T-helper 2 cell (primary cell): Measurements from ENCODE around the gene SLC2A13.
"Not testable (repeated sequence)": the region's sequence is repeated elsewhere in the genome, so short reads cannot be mapped to it uniquely, and the experiment has no call there.

Experiments
- DNase-seq, 5 experiments: peaks; one replicate each; pipeline versions ENCODE4 v3.0.0 to v3.0.0-alpha.2; 2012 to 2022

The SLC2A13 gene

GRCh38 chr12:40034156-40034555, 71.7 kb downstream of the SLC2A13 start:
- DNase-seq, result no peak

GRCh38 chr12:40033242-40033630, 72.6 kb downstream of the SLC2A13 start:
- DNase-seq, result no peak

GRCh38 chr12:40032433-40033241, 73.2 kb downstream of the SLC2A13 start:
- DNase-seq, result no peak

GRCh38 chr12:40031965-40032364, 73.9 kb downstream of the SLC2A13 start:
- DNase-seq, result no peak

- not testable (repeated sequence) for DNase-seq
Measured at GRCh38 chr12:40030970-40031369, 74.9 kb downstream of the SLC2A13 start.

GRCh38 chr12:40028296-40028695, 77.6 kb downstream of the SLC2A13 start:
- no peak for DNase-seq

GRCh38 chr12:40022850-40023249, 83.0 kb downstream of the SLC2A13 start:
- DNase-seq, result no peak

- no peak for DNase-seq
Measured at GRCh38 chr12:40020261-40020691, 85.6 kb downstream of the SLC2A13 start.

- no peak for DNase-seq
Measured at GRCh38 chr12:40017488-40017887, 88.4 kb downstream of the SLC2A13 start.

- DNase-seq, result no peak
Measured at GRCh38 chr12:40016980-40017379, 88.9 kb downstream of the SLC2A13 start.

GRCh38 chr12:40015881-40016280, 90.0 kb downstream of the SLC2A13 start:
- no peak for DNase-seq

- DNase-seq, result no peak
Measured at GRCh38 chr12:40015345-40015744, 90.5 kb downstream of the SLC2A13 start.

- DNase-seq, result no peak
Measured at GRCh38 chr12:40013847-40014246, 92.0 kb downstream of the SLC2A13 start.

- DNase-seq, result no peak
Measured at GRCh38 chr12:40013292-40013691, 92.6 kb downstream of the SLC2A13 start.

- DNase-seq, result no peak
Measured at GRCh38 chr12:40012711-40013110, 93.2 kb downstream of the SLC2A13 start.

GRCh38 chr12:40011775-40012129, 94.1 kb downstream of the SLC2A13 start:
- no peak for DNase-seq

- peak in 4 of 5 experiments; percentile 2 to 70 (median 29) for DNase-seq
Measured at GRCh38 chr12:40010899-40011774, 94.7 kb downstream of the SLC2A13 start.

GRCh38 chr12:40002178-40003169, 103.4 kb downstream of the SLC2A13 start:
- no peak for DNase-seq

GRCh38 chr12:40001406-40001805, 104.5 kb downstream of the SLC2A13 start:
- DNase-seq, result no peak

GRCh38 chr12:40000884-40001283, 105.0 kb downstream of the SLC2A13 start:
- no peak for DNase-seq

GRCh38 chr12:39993268-39993667, 112.6 kb downstream of the SLC2A13 start:
- no peak for DNase-seq
